ENCODE data around the gene RNF157.

- TF ChIP-seq CTCF (IDR thresholded peaks at IDR 0.05) (no peak), POLR2A (IDR thresholded peaks at IDR 0.05) (no peak)
Observed at GRCh38 chr17:76260669-76261068, 20.4 kb upstream of the RNF157 start.

Data from ovary (tissue), 3 donors.